Heart left ventricle (tissue), 16 donors: ENCODE data around the gene SLC36A2. TPM values are rescaled to one million over a fixed set of nuclear protein-coding genes. Genes with fewer than 3 reads are reported as not detected.
A peak's percentile ranks its signal among the peaks of the same experiment; 100 is the strongest.

ENCODE experiments used
- ATAC-seq, 4 donors: fragments of 200-7000 bp; cut with Tn5 transposase; one replicate each; pipeline ENCODE4 v1.9.1; 2020 to 2022; ENCODE audit warnings: moderate library complexity in 4 of 4, mild to moderate bottlenecking in 3 of 4, moderate number of reproducible peaks in 1 of 4
- DNase-seq, 5 donors: peaks; one replicate each; pipeline ENCODE4 v3.0.0-alpha.2; 2020
- H3K27ac ChIP-seq, 12 donors: fragments of 200-600 bp; sonication (generic) in 4 of 12; one replicate each; pipeline versions ENCODE4 v1.5.0 to v1.8.0; 2016 to 2022; ENCODE audit warnings: mild to moderate bottlenecking in 2 of 12
- H3K27me3 ChIP-seq, 9 donors: fragments of 200-600 bp; sonication (generic) in 2 of 9; one replicate each; pipeline versions ENCODE4 v1.5.1 to v1.8.0; 2016 to 2022; ENCODE audit warnings: mild to moderate bottlenecking in 3 of 9
- H3K36me3 ChIP-seq, 9 donors: fragments of 200-600 bp; sonication (generic) in 2 of 9; one replicate each; pipeline versions ENCODE4 v1.5.0 to v1.8.0; 2018 to 2022; ENCODE audit warnings: mild to moderate bottlenecking in 2 of 9
- H3K4me1 ChIP-seq, 12 donors: fragments of 200-600 bp; sonication (generic) in 4 of 12; one replicate each; pipeline versions ENCODE4 v1.5.0 to v1.8.0; 2016 to 2022; ENCODE audit warnings: mild to moderate bottlenecking in 3 of 12
- H3K4me3 ChIP-seq, 12 donors: fragments of 200-600 bp; sonication (generic) in 4 of 12; one replicate each; pipeline versions ENCODE4 v1.5.0 to v1.8.0; 2017 to 2022; ENCODE audit warnings: mild to moderate bottlenecking in 9 of 12, moderate library complexity in 4 of 12
- H3K9me3 ChIP-seq, 12 donors: fragments of 200-600 bp; sonication (generic) in 4 of 12; one replicate each; pipeline versions ENCODE4 v1.5.0 to v1.8.0; 2016 to 2022; ENCODE audit warnings: mild to moderate bottlenecking in 1 of 12
- POLR2A ChIP-seq, 2 donors: fragments of 450-650 bp; IDR thresholded peaks; one replicate each; pipeline ENCODE4 v1.6.1; 2017; ENCODE audit warnings: antibody characterized with exemption in 2 of 2, mild to moderate bottlenecking in 2 of 2, moderate library complexity in 2 of 2
- WGBS, 4 donors: extraction: QIAGEN DNeasy Blood & Tissue Kit in 2 of 4; methylation state at CpG; one replicate each; pipeline versions ENCODE4 v1.1.5 to v1.1.7; 2013 to 2018; 5-methylcytosine and 5-hydroxymethylcytosine counted together
- intact Hi-C, 10 donors: fragments of 100-400 bp; cut with DNase I; formaldehyde crosslinking; loops; one replicate each; pipeline versions ENCODE4 v1.11.1 to v1.14.2; 2022
- polyA plus RNA-seq, 2 donors: library from polyadenylated mRNA; stranded (reverse); fragments of 200-250 nt; gene quantifications; one replicate each; pipeline ENCODE4 v1.2.3, GENCODE V29; 2013
- total RNA-seq, 9 donors: library from RNA; depleted of rRNA in 2 of 9; stranded (reverse); fragments of >200 nt in 2 of 9; fragmentation: NEBNext Ultra II Directional in 3 of 9; extraction: Animal tissue kit (Norgen Biotek cat#: 25700) in 3 of 9; gene quantifications; one replicate each; pipeline versions ENCODE4 v1.1.0 to v1.2.4, GENCODE V29; 2016 to 2023
- TF ChIP-seq, protein P1 (sequence below), 12 donors: fragments of 200-600 bp; sonication (generic) in 4 of 12; IDR thresholded peaks; one replicate each; pipeline versions ENCODE4 v1.5.0 to v1.8.0; 2018 to 2022; ENCODE audit warnings: antibody characterized with exemption in 12 of 12, mild to moderate bottlenecking in 5 of 12
- donor health status: ischemic (EF 13 %, LVEDD 7.1; RV severe dilation, severe dysfunction).
- donor health status: healthy with polysubstance abuse.
- donor health status: DM: no; HTN: yes; CAD: no.
- donor health status: DM: no; HTN: no; CAD: no.
- donor health status: ischemic (EF 25% LVEDD 6.9; RV normal size, moderate dysfunction).
- donor health status: ischemic (EF 25% LVEDD 5.7; RV mildly dilated, moderate dysfunction).
- donor health status: healthy.
- donor health status: DM: yes; HTN: yes; CAD: no.
- donor health status: ischemic (EF 35%, LVEDD 5.7; RV mildly dilated, moderate dysfunction).
- donor health status: nonischemic (EF 11% LVEDD 7.7; RV severe dilation, severe dysfunction).
- donor health status: DM: yes; HTN: yes; CAD: no.
- donor health status: PGD.
- donor health status: ischemic (EF 29% LVEDD 5.4; RV normal size, mild dysfunction).
- donor health status: nonischemic (EF 23%, LVEDD 6.1; RV moderate dilation, normal function).

Gene SLC36A2
- total and polyA plus RNA-seq, 11 donors = 0.03 to 0.25 (median 0.14) TPM; not detected in 6

- WGBS, 4 donors = 91 to 97% (median 93%) methylated on average over 3 of the region's 3 CpGs
- TF ChIP-seq, protein P1, sequence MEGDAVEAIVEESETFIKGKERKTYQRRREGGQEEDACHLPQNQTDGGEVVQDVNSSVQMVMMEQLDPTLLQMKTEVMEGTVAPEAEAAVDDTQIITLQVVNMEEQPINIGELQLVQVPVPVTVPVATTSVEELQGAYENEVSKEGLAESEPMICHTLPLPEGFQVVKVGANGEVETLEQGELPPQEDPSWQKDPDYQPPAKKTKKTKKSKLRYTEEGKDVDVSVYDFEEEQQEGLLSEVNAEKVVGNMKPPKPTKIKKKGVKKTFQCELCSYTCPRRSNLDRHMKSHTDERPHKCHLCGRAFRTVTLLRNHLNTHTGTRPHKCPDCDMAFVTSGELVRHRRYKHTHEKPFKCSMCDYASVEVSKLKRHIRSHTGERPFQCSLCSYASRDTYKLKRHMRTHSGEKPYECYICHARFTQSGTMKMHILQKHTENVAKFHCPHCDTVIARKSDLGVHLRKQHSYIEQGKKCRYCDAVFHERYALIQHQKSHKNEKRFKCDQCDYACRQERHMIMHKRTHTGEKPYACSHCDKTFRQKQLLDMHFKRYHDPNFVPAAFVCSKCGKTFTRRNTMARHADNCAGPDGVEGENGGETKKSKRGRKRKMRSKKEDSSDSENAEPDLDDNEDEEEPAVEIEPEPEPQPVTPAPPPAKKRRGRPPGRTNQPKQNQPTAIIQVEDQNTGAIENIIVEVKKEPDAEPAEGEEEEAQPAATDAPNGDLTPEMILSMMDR (IDR thresholded peaks at IDR 0.05) = no peak
- no peak for TF ChIP-seq POLR2A (IDR thresholded peaks at IDR 0.05)
- Histone ChIP-seq H3K27ac (no peak overlapping the region), H3K4me1 (peaks cover 0 to 13% (median 0%) of the 10 kb centered on the region in 12 donors), H3K4me3 (no peak overlapping the region), H3K9me3 (no peaks in the 10 kb centered on the region), H3K27me3 (peaks cover 0 to 6% (median 0%) of the 10 kb centered on the region in 9 donors), H3K36me3 (no peaks in the 10 kb centered on the region)
- intact Hi-C loops = loop anchor here in 1 of 10 donors (10.0 kb wide), 1 partner anchor 169 kb away; no protein-coding TSS in a partner anchor
- no peak for DNase-seq
- no peak for ATAC-seq
Observed at GRCh38 chr5:151326266-151326665, 21.1 kb downstream of the SLC36A2 start.

DNA sequence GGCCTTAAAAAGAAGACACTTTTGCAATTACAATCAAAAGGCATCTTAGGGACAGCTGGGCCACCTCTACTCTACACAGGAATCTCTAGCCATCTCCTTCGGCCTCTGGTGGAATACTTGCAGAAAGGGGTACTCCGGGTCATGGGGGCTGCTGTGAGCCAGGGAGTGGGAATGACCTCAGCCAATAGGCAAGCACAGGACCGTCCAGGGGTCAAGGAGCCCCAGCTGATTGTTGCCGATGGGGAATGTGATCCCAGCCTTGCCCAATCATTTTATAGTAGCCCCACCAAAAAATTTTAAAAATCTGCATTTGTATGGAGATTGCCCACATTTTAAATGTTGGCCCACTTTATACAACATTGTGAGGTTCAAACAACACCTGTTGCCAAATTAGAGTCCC lies 26.9 kb downstream of the SLC36A2 start:
- 80 to 89% (median 89%) methylated on average over 4 of the region's 4 CpGs for WGBS, 4 donors
- H3K4me1 ChIP-seq = peaks cover 0 to 13% (median 0%) of the 10 kb centered on the region in 12 donors
- H3K4me3 ChIP-seq = no peak overlapping the region
- TF ChIP-seq POLR2A (IDR thresholded peaks at IDR 0.05) = no peak
- TF ChIP-seq, protein P1 (IDR thresholded peaks at IDR 0.05) = no peak
- peaks cover 0 to 6% (median 0%) of the 10 kb centered on the region in 9 donors for H3K27me3 ChIP-seq
- no peaks in the 10 kb centered on the region for H3K36me3 ChIP-seq
- no peak overlapping the region for H3K27ac ChIP-seq
- ATAC-seq (no peak), DNase-seq (no peak)
- no peaks in the 10 kb centered on the region for H3K9me3 ChIP-seq
- intact Hi-C loops = loop anchor here in 1 of 10 donors (10.0 kb wide), 1 partner anchor 174 kb away; no protein-coding TSS in a partner anchor

DNA sequence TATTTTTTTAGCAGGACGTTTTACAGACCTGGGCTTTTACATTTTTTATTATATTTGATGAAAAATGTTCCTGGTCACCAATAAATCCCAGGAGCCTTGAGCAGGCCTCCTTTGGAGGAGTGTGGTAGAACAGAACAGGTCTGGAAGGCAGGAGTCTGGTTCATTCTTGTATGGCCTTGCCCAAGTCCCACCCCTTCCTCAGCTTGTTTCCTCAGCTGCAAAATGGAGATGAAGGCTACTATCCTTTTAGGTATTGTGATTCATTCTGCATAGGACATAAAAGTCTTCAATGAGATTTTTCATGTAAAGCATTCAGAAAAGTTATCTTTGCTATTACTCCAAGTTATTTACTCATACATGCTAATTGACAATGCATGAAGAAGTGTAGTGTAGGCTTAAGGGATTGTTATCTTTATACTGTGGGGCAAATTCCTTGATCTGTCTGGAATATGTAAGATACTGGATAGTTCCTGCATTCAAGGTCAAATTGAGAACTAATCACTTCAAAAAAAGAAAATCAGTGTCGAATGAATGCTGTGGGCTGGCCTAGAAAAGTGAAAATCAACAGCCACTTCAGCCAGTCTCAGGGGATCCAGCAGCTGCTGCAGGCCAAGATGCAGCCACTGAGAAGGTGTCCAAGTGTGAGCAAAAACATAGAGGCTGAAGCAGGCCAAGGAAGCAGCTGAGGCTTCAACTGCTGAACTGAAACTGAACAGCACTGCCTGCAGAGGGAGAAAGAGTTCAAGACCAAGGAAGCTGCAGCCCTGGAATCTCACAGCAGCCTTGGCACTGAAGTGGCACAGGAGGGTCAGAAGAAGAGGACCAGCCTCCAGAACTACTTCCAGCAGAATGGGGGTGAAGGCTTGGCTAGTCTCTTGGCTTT lies 28.3 kb downstream of the SLC36A2 start:
- no peaks in the 10 kb centered on the region for H3K36me3 ChIP-seq
- TF ChIP-seq POLR2A (IDR thresholded peaks at IDR 0.05) = no peak
- TF ChIP-seq, protein P1 (IDR thresholded peaks at IDR 0.05) = peak in 6 of 12 donors; percentile 6 to 56 (median 25)
- no peaks in the 10 kb centered on the region for H3K9me3 ChIP-seq
- H3K27ac ChIP-seq = peak overlapping the region in 1 of 12 donors; percentile 23
- H3K4me3 ChIP-seq = no peak overlapping the region
- peaks cover 0 to 13% (median 0%) of the 10 kb centered on the region in 12 donors for H3K4me1 ChIP-seq
- H3K27me3 ChIP-seq = peaks cover 0 to 6% (median 0%) of the 10 kb centered on the region in 9 donors
- peak; percentile 59 to 75 (median 72) for ATAC-seq
- 62 to 73% (median 67%) methylated on average over 2 of the region's 2 CpGs for WGBS, 4 donors
- intact Hi-C loops = loop anchor here in 1 of 10 donors (5.0 kb wide), 1 partner anchor 183 kb away; no protein-coding TSS in a partner anchor
- peak in 4 of 5 donors; percentile 29 to 62 (median 33) for DNase-seq

GRCh38 chr5:151317871-151318270 lies 29.5 kb downstream of the SLC36A2 start:
- peaks cover 0 to 13% (median 0%) of the 10 kb centered on the region in 12 donors for H3K4me1 ChIP-seq
- DNase-seq (no peak), ATAC-seq (no peak)
- no peaks in the 10 kb centered on the region for H3K9me3 ChIP-seq
- no peak overlapping the region for H3K4me3 ChIP-seq
- intact Hi-C loops = loop anchor here in 1 of 10 donors (5.0 kb wide), 1 partner anchor 184 kb away; no protein-coding TSS in a partner anchor
- no peaks in the 10 kb centered on the region for H3K27me3 ChIP-seq
- WGBS, 4 donors = 55 to 69% (median 62%) methylated on average over 2 of the region's 2 CpGs
- H3K27ac ChIP-seq = no peak overlapping the region
- TF ChIP-seq, protein P1 (IDR thresholded peaks at IDR 0.05) = no peak
- TF ChIP-seq POLR2A (IDR thresholded peaks at IDR 0.05) = no peak
- H3K36me3 ChIP-seq = no peaks in the 10 kb centered on the region
